Measurements from ENCODE around the gene POFUT2. TPM values are rescaled to one million over a fixed set of nuclear protein-coding genes. Genes with fewer than 3 reads are reported as not detected.
A peak's percentile ranks its signal among the peaks of the same experiment; 100 is the strongest.
"Not testable (repeated sequence)": the region's sequence is repeated elsewhere in the genome, so short reads cannot be mapped to it uniquely, and the experiment has no call there.

POFUT2 gene
- polyA plus RNA-seq, 3 donors = 13.7 to 23.3 (median 15.9) TPM

DNA sequence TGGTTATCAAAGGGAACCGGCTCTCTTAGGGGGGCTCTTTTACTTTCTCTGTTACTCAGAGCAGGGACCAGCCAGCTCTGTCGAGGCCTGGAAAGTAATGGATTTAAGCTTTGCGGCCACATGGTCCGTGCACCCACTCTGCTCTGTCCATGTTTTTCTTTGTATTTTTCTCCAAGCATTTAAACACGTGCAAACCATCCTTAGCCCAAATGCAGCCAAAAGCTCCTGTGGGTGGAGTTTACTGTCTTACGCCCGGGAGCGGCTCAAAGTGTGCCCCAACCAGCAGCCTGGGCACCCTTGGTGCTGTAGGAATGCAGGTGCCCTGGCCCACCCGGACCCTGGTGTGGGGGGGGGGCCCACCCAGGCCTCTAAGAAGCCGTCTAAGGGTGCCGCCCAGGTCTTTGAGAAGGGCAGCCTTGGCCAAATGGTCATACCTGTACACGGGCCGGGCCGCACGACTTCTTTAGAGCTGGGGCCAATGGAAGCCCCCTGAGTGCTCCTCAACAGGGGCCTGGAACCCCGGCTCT, 29.2 kb upstream of the POFUT2 start:
- no peak overlapping the region for H3K27ac ChIP-seq (ENCODE audit: low read depth, low read length)
- 79 to 86% (median 81%) methylated on average over 16 of the region's 16 CpGs for WGBS, 3 donors

- 47 to 60% (median 49%) methylated on average over 7 of the region's 7 CpGs for WGBS, 3 donors
- H3K27ac ChIP-seq (ENCODE audit: low read depth, low read length) = not testable (repeated sequence)
Measured at GRCh38 chr21:45315676-45316470, 28.2 kb upstream of the POFUT2 start.

DNA sequence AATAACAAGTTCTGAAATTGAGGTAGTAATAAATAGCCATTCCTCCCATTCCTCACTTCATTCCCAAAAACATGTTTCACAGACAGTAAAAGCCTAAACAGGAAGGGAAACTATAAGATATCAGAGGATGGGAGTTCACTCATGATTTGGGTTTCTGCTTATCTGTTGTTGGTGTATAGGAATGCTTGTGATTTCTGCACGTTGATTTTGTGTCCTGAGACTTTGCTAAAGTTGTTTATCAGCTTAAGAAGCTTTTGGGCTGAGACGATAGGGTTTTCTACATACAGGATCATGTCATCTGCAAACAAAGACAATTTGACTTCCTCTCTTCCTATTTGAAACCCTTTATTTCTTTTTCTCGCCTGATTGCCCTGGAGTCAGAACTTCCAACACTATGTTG, 26.0 kb upstream of the POFUT2 start:
- WGBS, 3 donors = 67 to 80% (median 75%) methylated on average over 3 of the region's 3 CpGs

GRCh38 chr21:45313015-45313414, 25.3 kb upstream of the POFUT2 start:
- 88 to 93% (median 92%) methylated on average over 14 of the region's 14 CpGs for WGBS, 3 donors
- H3K27ac ChIP-seq (ENCODE audit: low read depth, low read length) = no peak overlapping the region

More for the DNA sequence above, 26.0 kb upstream of the POFUT2 start:
- no peak overlapping the region for H3K27ac ChIP-seq (ENCODE audit: low read depth, low read length)

DNA sequence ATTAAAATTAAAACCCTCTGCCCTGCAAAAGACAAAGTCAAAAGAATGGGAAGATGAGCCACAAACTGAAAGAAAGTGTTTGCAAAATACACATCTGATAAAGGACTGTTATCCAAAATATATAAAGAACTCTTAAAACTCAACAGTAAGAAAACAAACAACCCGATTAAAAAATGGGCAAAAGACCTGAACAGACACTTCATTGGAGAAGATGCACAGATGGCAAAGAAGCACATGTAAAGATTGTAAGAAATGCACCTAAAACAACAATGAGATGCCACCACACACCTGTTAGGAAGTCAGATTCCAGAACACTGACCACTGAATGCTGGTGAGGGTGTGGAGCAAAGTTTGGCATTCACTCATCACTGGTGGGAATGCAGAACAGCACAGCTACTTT, 24.6 kb upstream of the POFUT2 start:
- no peak overlapping the region for H3K27ac ChIP-seq (ENCODE audit: low read depth, low read length)
- WGBS, 3 donors = 87 to 97% (median 96%) methylated on average over 1 of the region's 1 CpG

GRCh38 chr21:45310459-45310858, 22.8 kb upstream of the POFUT2 start:
- 78 to 94% (median 89%) methylated on average over 10 of the region's 10 CpGs for WGBS, 3 donors
- no peak overlapping the region for H3K27ac ChIP-seq (ENCODE audit: low read depth, low read length)

GRCh38 chr21:45309987-45310381, 22.3 kb upstream of the POFUT2 start:
- peak overlapping the region; percentile 26 for H3K27ac ChIP-seq (ENCODE audit: low read depth, low read length)
- WGBS, 3 donors = 70 to 80% (median 73%) methylated on average over 3 of the region's 3 CpGs

- peak overlapping the region; percentile 26 for H3K27ac ChIP-seq (ENCODE audit: low read depth, low read length)
Measured at GRCh38 chr21:45309069-45309986, 21.6 kb upstream of the POFUT2 start.

DNA sequence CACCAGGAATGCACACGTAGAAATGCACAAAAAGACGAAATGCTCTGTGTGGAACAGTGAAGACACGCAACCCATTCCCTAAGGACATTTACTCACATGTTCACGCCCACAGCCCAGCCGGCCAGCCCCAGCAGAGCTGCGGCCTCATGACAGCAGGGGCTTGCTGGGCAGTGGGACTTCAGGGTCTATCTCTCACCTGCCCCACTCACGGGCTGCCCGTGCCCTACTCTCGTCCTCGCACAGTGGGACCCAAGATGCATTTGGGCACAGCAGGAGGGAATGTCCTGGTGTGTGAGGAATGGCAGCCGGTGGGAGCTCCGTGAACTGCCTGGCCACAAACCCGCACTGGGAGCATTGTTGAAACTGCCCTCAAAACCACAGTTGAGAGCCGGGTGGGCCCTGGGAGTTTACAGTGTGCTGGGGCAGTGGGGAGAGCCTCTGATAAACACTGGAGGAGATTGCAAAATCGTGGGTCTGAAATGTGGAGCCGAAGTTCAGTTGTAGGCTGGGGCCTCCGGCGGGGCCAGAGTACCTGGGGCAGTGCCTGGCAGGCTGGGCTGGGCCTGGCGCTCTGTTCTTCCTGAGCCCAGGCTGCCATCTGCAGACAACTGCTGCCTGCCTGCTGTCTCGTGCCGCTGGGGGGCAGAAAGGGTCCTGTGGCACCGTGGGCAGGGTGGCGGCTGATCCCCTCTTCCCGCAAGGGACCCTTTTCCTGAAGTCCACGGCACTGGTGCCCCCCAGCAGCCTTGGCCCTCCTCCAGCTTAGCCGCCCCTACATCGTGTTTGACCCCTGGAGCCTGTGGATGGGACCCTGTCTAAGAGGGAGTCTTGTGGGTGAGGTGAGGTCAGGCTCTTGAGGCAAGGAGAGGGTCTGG, 20.7 kb upstream of the POFUT2 start:
- WGBS, 3 donors = 39 to 58% (median 42%) methylated on average over 25 to 27 of the region's 27 CpGs
- no peak overlapping the region for H3K27ac ChIP-seq (ENCODE audit: low read depth, low read length)

More at GRCh38 chr21:45309069-45309986, 21.6 kb upstream of the POFUT2 start:
- WGBS, 3 donors = 46 to 47% (median 47%) methylated on average over 27 of the region's 27 CpGs

DNA sequence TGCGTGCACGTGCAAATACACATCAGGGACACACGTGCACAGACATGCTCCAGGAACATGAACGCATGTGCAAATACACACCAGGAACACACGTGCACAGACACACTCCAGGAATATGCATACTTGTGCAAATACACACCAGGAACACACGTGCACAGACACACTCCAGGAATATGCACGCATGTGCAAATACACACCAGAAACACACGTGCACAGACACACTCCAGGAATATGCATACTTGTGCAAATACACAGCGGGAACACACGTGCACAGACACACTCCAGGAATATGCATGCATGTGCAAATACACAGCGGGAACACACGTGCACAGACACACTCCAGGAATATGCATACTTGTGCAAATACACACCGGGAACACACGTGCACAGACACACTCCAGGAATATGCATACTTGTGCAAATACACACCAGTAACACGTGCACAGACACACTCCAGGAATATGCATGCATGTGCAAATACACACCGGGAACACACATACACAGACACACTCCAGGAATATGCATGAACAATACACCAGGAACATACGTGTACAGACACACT, 20.0 kb upstream of the POFUT2 start:
- 71 to 84% (median 82%) methylated on average over 17 of the region's 17 CpGs for WGBS, 3 donors
- H3K27ac ChIP-seq (ENCODE audit: low read depth, low read length) = not testable (repeated sequence)

DNA sequence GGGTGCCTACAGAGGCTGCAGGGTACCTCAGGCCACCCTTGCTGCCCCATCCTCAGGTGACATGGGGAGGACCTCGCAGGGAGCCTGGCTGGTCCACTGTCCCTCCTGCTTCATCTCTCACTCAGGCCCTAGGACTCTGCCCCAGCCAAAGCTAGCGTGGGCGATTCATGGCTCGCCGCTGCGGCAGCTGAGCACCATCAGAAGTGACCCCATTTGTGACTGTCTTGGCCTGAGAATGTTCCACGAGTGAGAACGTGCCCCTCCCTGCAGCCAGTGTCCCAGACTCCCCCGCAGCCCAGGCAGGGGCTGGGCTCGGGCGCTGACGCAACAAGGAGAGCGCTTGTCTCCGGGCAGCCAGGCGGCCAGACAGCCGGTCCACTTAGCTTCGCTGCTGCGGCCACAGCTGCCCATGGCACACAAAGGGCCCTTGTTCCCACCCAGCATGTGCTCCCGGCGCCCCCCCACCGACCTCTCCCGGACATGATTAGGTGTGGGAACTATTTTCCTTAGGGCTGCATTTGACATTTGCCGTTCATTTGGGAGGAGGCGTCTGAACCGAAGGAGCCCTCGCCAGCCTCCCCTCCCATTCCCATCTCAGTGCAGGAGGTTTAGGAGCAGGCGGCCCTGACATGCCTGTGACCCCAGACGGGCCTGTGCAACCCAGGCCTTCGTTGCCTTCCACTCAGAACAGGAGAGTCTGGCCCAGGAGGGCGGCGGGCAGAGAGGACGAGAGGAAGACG, 19.3 kb upstream of the POFUT2 start:
- 18 to 57% (median 47%) methylated on average over 33 of the region's 33 CpGs for WGBS, 3 donors
- H3K27ac ChIP-seq (ENCODE audit: low read depth, low read length) = no peak overlapping the region

DNA sequence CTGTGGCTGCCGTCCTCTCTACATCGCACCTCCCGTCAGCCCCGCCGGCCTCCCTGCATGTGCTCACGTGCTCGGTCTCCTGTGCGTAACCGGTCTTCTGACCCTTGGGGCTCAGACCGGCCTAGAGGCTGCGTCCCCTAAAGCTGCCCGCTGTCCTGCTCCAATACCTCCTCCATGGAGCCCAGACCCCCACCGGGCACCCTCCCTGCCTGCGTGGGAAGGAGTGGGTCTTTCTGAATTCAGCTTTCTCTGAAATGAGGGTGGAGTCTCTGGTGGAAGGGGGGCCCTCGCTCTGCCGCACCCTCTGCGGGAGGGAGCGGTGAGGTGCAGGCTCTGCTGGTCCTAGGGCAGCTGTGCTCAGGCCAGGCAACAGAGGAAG, 18.7 kb upstream of the POFUT2 start:
- WGBS, 3 donors = 53 to 89% (median 88%) methylated on average over 18 of the region's 18 CpGs
- H3K27ac ChIP-seq (ENCODE audit: low read depth, low read length) = no peak overlapping the region

DNA sequence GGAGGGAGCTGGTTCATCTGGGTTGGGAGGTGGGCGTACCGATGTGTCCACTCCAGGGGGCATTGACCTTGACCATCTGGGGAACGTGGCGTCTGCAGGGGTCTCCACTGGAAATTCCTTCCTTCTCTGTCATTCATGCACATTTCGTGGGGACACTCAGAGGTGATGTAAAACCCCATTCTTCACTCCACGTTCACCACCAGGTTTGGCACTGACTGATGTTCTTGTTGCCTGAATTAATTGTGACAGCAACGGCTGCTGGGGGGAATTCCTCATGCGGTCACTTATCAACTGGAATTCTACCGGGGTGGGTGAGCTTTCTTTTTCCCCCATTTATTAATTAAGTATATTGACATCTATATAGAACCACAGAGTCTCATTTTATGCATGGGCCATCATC, 18.1 kb upstream of the POFUT2 start:
- 40 to 88% (median 87%) methylated on average over 9 of the region's 9 CpGs for WGBS, 3 donors
- no peak overlapping the region for H3K27ac ChIP-seq (ENCODE audit: low read depth, low read length)

DNA sequence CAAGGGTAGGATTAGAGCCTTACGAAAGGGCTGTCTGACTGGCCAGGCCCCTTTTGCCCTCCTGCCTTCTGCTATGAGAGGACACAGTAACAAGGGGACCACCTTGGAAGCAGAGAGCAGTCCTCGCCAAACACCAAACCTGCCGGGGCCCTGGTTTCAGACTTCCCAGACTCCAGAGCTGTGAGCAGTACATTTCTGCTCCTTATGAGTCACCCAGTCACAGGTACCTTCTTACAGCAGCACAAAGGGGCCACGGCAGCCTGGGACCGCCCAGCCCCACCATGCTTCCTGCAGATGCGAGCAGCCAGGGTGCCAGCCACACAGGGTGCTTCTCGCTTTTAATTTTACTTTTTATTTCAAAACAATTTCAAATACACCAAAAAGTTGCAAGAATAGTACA, 17.2 kb upstream of the POFUT2 start:
- H3K27ac ChIP-seq (ENCODE audit: low read depth, low read length) = no peak overlapping the region
- 79 to 83% (median 81%) methylated on average over 7 of the region's 7 CpGs for WGBS, 3 donors

DNA sequence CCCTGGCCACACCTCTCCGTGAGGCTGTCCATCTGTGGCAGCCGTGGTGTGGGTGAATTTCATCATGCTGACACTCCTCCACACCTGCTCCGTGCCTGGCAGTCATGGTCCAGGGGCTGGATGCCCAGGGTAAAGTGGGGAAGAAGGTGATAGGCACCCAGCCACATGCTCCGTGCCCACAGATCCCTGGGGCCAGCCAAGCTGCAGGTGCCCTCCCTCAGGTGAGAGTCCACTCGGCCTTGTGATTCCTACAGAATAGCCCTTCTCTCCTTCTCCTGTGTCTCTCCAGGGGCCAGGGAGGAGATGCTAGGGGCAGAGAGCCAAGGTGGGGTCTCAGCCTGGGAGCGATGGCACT, 16.8 kb upstream of the POFUT2 start:
- no peak overlapping the region for H3K27ac ChIP-seq (ENCODE audit: low read depth, low read length)
- 61 to 97% (median 84%) methylated on average over 6 of the region's 6 CpGs for WGBS, 3 donors

DNA sequence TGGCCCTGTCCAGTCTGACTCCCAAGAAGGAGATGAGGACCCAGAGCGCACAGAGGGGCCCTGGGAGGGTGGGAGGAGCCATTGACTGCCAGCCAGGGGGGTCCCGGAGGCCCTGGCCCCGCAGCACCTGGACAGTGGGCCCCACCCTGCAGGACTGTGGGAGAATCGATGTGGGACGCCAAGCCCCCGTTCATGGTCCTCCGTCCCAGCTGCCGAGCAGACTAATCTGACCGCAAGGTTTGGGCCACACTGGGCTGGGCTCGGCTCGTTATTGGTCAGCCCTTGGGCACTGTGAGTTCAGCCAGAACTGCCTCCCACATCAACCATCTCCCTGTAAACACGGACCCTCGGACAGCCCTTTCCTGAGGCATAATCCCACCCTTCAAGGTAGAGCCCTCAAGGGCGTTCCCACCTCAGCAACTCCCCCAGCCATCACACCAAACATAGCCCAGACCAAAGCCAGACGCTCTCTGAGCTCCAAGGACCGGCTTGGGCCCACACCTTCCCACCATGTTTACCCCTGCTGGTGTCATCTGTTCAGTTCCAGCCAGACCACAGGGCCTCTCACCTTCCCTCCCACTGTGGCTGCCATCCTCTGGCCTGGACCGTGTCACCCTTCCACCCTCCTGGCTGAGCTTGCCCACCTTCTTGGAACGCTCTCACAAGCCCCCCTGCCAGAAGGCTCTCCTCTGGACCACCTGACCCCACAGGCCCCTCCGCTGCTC, 16.2 kb upstream of the POFUT2 start:
- H3K27ac ChIP-seq (ENCODE audit: low read depth, low read length) = no peak overlapping the region
- WGBS, 3 donors = 84 to 91% (median 89%) methylated on average over 17 to 19 of the region's 19 CpGs

GRCh38 chr21:45303091-45303615, 15.5 kb upstream of the POFUT2 start:
- WGBS, 3 donors = 85 to 95% (median 94%) methylated on average over 21 of the region's 21 CpGs
- H3K27ac ChIP-seq (ENCODE audit: low read depth, low read length) = no peak overlapping the region

Measured in adipose tissue (tissue), 3 donors.